Heart left ventricle (tissue), 16 donors: ENCODE data around the gene SLC4A2. TPM values are rescaled to one million over a fixed set of nuclear protein-coding genes. Genes with fewer than 3 reads are reported as not detected.

Source experiments
- ATAC-seq, 4 donors: fragments of 200-7000 bp; cut with Tn5 transposase; one replicate each; pipeline ENCODE4 v1.9.1; 2020 to 2022; ENCODE audit warnings: moderate library complexity in 4 of 4, mild to moderate bottlenecking in 3 of 4, moderate number of reproducible peaks in 1 of 4
- DNase-seq, 5 donors: peaks; one replicate each; pipeline ENCODE4 v3.0.0-alpha.2; 2020
- H3K27ac ChIP-seq, 12 donors: fragments of 200-600 bp; sonication (generic) in 4 of 12; one replicate each; pipeline versions ENCODE4 v1.5.0 to v1.8.0; 2016 to 2022; ENCODE audit warnings: mild to moderate bottlenecking in 2 of 12
- H3K27me3 ChIP-seq, 9 donors: fragments of 200-600 bp; sonication (generic) in 2 of 9; one replicate each; pipeline versions ENCODE4 v1.5.1 to v1.8.0; 2016 to 2022; ENCODE audit warnings: mild to moderate bottlenecking in 3 of 9
- H3K36me3 ChIP-seq, 9 donors: fragments of 200-600 bp; sonication (generic) in 2 of 9; one replicate each; pipeline versions ENCODE4 v1.5.0 to v1.8.0; 2018 to 2022; ENCODE audit warnings: mild to moderate bottlenecking in 2 of 9
- H3K4me1 ChIP-seq, 12 donors: fragments of 200-600 bp; sonication (generic) in 4 of 12; one replicate each; pipeline versions ENCODE4 v1.5.0 to v1.8.0; 2016 to 2022; ENCODE audit warnings: mild to moderate bottlenecking in 3 of 12
- H3K4me3 ChIP-seq, 12 donors: fragments of 200-600 bp; sonication (generic) in 4 of 12; one replicate each; pipeline versions ENCODE4 v1.5.0 to v1.8.0; 2017 to 2022; ENCODE audit warnings: mild to moderate bottlenecking in 9 of 12, moderate library complexity in 4 of 12
- H3K9me3 ChIP-seq, 12 donors: fragments of 200-600 bp; sonication (generic) in 4 of 12; one replicate each; pipeline versions ENCODE4 v1.5.0 to v1.8.0; 2016 to 2022; ENCODE audit warnings: mild to moderate bottlenecking in 1 of 12
- CTCF ChIP-seq, 12 donors: fragments of 200-600 bp; sonication (generic) in 4 of 12; IDR thresholded peaks; one replicate each; pipeline versions ENCODE4 v1.5.0 to v1.8.0; 2018 to 2022; ENCODE audit warnings: antibody characterized with exemption in 12 of 12, mild to moderate bottlenecking in 5 of 12
- POLR2A ChIP-seq, 2 donors: fragments of 450-650 bp; IDR thresholded peaks; one replicate each; pipeline ENCODE4 v1.6.1; 2017; ENCODE audit warnings: antibody characterized with exemption in 2 of 2, mild to moderate bottlenecking in 2 of 2, moderate library complexity in 2 of 2
- WGBS, 4 donors: extraction: QIAGEN DNeasy Blood & Tissue Kit in 2 of 4; methylation state at CpG; one replicate each; pipeline versions ENCODE4 v1.1.5 to v1.1.7; 2013 to 2018; 5-methylcytosine and 5-hydroxymethylcytosine counted together
- intact Hi-C, 10 donors: fragments of 100-400 bp; cut with DNase I; formaldehyde crosslinking; loops; one replicate each; pipeline versions ENCODE4 v1.11.1 to v1.14.2; 2022
- polyA plus RNA-seq, 2 donors: library from polyadenylated mRNA; stranded (reverse); fragments of 200-250 nt; gene quantifications; one replicate each; pipeline ENCODE4 v1.2.3, GENCODE V29; 2013
- total RNA-seq, 9 donors: library from RNA; depleted of rRNA in 2 of 9; stranded (reverse); fragments of >200 nt in 2 of 9; fragmentation: NEBNext Ultra II Directional in 3 of 9; extraction: Animal tissue kit (Norgen Biotek cat#: 25700) in 3 of 9; gene quantifications; one replicate each; pipeline versions ENCODE4 v1.1.0 to v1.2.4, GENCODE V29; 2016 to 2023
- donor health status: ischemic (EF 13 %, LVEDD 7.1; RV severe dilation, severe dysfunction).
- donor health status: healthy with polysubstance abuse.
- donor health status: DM: no; HTN: yes; CAD: no.
- donor health status: DM: no; HTN: no; CAD: no.
- donor health status: ischemic (EF 25% LVEDD 6.9; RV normal size, moderate dysfunction).
- donor health status: ischemic (EF 25% LVEDD 5.7; RV mildly dilated, moderate dysfunction).
- donor health status: healthy.
- donor health status: DM: yes; HTN: yes; CAD: no.
- donor health status: ischemic (EF 35%, LVEDD 5.7; RV mildly dilated, moderate dysfunction).
- donor health status: nonischemic (EF 11% LVEDD 7.7; RV severe dilation, severe dysfunction).
- donor health status: DM: yes; HTN: yes; CAD: no.
- donor health status: PGD.
- donor health status: ischemic (EF 29% LVEDD 5.4; RV normal size, mild dysfunction).
- donor health status: nonischemic (EF 23%, LVEDD 6.1; RV moderate dilation, normal function).

Gene SLC4A2
- total and polyA plus RNA-seq, 11 donors, result 44.1 to 113 (median 68.3) TPM

DNA sequence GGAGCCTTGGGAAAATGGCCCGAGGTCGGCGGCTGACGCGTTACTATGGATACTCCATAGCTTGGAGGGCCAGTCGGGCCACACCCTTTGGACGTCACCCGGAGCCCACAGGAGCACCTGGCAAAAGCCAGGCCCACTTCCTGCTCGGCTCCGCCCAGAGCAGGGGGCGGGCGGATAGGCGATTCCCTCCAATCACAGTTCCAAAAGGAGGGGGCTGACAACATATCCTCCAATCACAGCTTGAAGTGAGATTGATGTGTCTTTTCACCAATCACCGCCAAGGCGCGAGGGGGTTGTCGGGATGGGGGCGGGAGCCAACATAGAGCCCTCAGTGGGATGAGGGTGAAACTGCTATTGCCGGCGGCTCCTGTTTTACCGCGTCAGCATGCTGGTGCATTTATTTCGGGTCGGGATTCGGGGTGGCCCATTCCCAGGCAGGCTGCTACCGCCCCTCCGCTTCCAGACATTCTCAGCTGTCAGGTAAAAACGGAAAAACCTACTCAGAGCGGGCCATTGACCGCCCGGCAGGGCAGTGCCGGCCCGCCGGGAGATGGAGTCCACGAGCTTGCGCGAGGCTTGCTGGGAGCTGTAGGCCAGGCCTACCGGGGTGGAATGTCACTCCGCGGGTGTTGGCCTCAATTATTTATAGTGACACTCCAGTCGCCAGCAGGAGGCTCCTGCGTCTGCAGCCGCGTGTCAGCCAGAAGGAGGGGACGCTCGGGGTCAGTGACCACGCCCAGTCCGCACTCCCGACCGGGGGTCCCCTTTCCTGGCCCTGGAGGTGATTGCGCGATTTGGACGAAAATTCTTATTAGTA is 31.1 kb upstream of the SLC4A2 start, which contains the start of gene ABCB8:
TSS of gene ABCB8 (plus strand) at position 320 of the 817 bp plus-strand sequence. CDS start at position 386, 66 bp downstream.
- H3K9me3 ChIP-seq, result no peaks in the 10 kb centered on the region
- peak within 1 kb of the TSS; percentile 15 to 90 (median 85) for H3K27ac ChIP-seq
- TF ChIP-seq CTCF (IDR thresholded peaks at IDR 0.05) (peak; percentile 43 to 77 (median 60)), POLR2A (IDR thresholded peaks at IDR 0.05) (peak in 1 of 2 donors; percentile 74)
- intact Hi-C loops, result loop anchor here in 7 of 10 donors (1.0 to 10.0 kb wide), 11 partner anchors 30 to 661 kb away; partner anchors contain the start of genes SLC4A2 (in 3 of the 7), AGAP3 (in 1 of the 7) and REPIN1 (in 1 of the 7)
- peaks cover 0 to 14% (median 6%) of the 10 kb centered on the region in 9 donors for H3K36me3 ChIP-seq
- peak within 1 kb of the TSS; percentile 62 to 91 (median 76) for H3K4me3 ChIP-seq
- peaks cover 0 to 22% (median 15%) of the 10 kb centered on the region in 12 donors for H3K4me1 ChIP-seq
- 0 to 1% (median 1%) methylated on average over 36 to 53 of the region's 53 CpGs for WGBS, 4 donors
- ATAC-seq, result peak; percentile 96 to 98 (median 96)
- H3K27me3 ChIP-seq, result peaks cover 0 to 4% (median 0%) of the 10 kb centered on the region in 9 donors
- peak; percentile 96 to 99 (median 98) for DNase-seq

GRCh38 chr7:151028948-151029501 is 30.4 kb upstream of the SLC4A2 start:
- TF ChIP-seq POLR2A (IDR thresholded peaks at IDR 0.05) (no peak), CTCF (IDR thresholded peaks at IDR 0.05) (peak in 1 of 12 donors; percentile 20)
- H3K27me3 ChIP-seq, result no peaks in the 10 kb centered on the region
- ATAC-seq (no peak), DNase-seq (no peak)
- H3K36me3 ChIP-seq, result peaks cover 0 to 16% (median 8%) of the 10 kb centered on the region in 9 donors
- peak overlapping the region in 11 of 12 donors; percentile 67 to 90 (median 87) for H3K27ac ChIP-seq
- intact Hi-C loops, result loop anchor here in 7 of 10 donors (1.0 to 10.0 kb wide), 11 partner anchors 29 to 662 kb away; partner anchors contain the start of genes SLC4A2 (in 3 of the 7), AGAP3 (in 1 of the 7) and REPIN1 (in 1 of the 7)
- H3K4me1 ChIP-seq, result peaks cover 0 to 22% (median 15%) of the 10 kb centered on the region in 12 donors
- H3K4me3 ChIP-seq, result peak overlapping the region; percentile 62 to 91 (median 76)
- H3K9me3 ChIP-seq, result no peaks in the 10 kb centered on the region
- WGBS, 4 donors, result 44 to 55% (median 53%) methylated on average over 17 of the region's 17 CpGs

DNA sequence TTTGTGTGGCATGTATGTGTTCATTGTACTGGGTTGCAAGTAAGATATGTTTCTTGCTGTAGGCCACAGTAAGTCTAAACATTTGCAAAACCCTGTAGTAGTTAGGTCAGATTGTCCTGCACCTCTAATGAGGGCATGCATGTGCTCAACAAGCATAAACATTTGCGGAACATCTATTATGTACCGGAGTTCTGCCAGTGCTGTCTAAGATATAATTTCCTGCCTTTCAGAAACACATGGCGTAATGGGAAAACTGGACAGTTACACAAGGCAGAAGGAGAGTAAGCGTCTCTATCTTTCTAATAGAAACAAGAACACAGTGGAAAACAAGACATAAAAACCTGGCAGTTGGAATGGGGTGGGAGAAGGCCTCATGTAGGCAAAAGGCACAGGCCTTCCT is 28.4 kb upstream of the SLC4A2 start:
- Histone ChIP-seq H3K4me3 (no peak overlapping the region), H3K4me1 (peaks cover 0 to 37% (median 16%) of the 10 kb centered on the region in 12 donors), H3K36me3 (peaks cover 0 to 35% (median 22%) of the 10 kb centered on the region in 9 donors), H3K9me3 (no peaks in the 10 kb centered on the region), H3K27ac (no peak overlapping the region), H3K27me3 (no peaks in the 10 kb centered on the region)
- no peak for DNase-seq
- TF ChIP-seq POLR2A (IDR thresholded peaks at IDR 0.05), result no peak
- TF ChIP-seq CTCF (IDR thresholded peaks at IDR 0.05), result no peak
- intact Hi-C loops, result loop anchor here in 2 of 10 donors (5.0 kb wide), 1 partner anchor 81 kb away; no protein-coding TSS in a partner anchor
- 96 to 98% (median 97%) methylated on average over 4 of the region's 4 CpGs for WGBS, 4 donors
- ATAC-seq, result no peak
